Esophagus muscularis mucosa (tissue), 4 donors: ENCODE data around the gene TENM3. TPM values are rescaled to one million over a fixed set of nuclear protein-coding genes. Genes with fewer than 3 reads are reported as not detected.

Source experiments
- DNase-seq: peaks from one replicate; pipeline ENCODE4 v3.0.0-alpha.2; 2017; ENCODE audit errors: extremely low spot score
- H3K27ac ChIP-seq, 4 donors: fragments of 200-600 bp; sonication (generic); replicated peaks in 1 of 4; 1 replicate in 3 of 4; 2 replicates in 1 of 4; pipeline ENCODE4 v1.5.1; 2016 to 2019; ENCODE audit warnings: mild to moderate bottlenecking in 1 of 4
- H3K27me3 ChIP-seq, 4 donors: fragments of 200-600 bp; sonication (generic); one replicate each; pipeline versions ENCODE4 v1.5.1 to v1.6.0; 2016 to 2019
- H3K36me3 ChIP-seq, 4 donors: fragments of 200-600 bp; sonication (generic); one replicate each; pipeline ENCODE4 v1.5.1; 2016 to 2019
- H3K4me1 ChIP-seq, 4 donors: fragments of 200-600 bp; sonication (generic); one replicate each; pipeline ENCODE4 v1.5.1; 2016 to 2019
- H3K4me3 ChIP-seq, 4 donors: fragments of 200-600 bp; sonication (generic); 1 replicate in 2 of 4; 2 replicates in 2 of 4; pipeline ENCODE4 v1.5.1; 2016 to 2019; ENCODE audit warnings: mild to moderate bottlenecking in 4 of 4, moderate library complexity in 1 of 4
- H3K9me3 ChIP-seq, 4 donors: fragments of 200-600 bp; sonication (generic); 1 replicate in 3 of 4; 2 replicates in 1 of 4; pipeline ENCODE4 v1.5.1; 2016 to 2019
- EP300 ChIP-seq: sonication (generic); formaldehyde crosslinking; IDR thresholded peaks from one replicate; pipeline ENCODE4 v1.6.1; 2017; ENCODE audit warnings: antibody characterized with exemption
- POLR2A ChIP-seq: fragments of 450-650 bp; IDR thresholded peaks from one replicate; pipeline ENCODE4 v1.6.1; 2017; ENCODE audit warnings: antibody characterized with exemption, moderate library complexity, mild to moderate bottlenecking, low read depth
- POLR2AphosphoS5 ChIP-seq, 2 donors: sonication (generic); formaldehyde crosslinking; IDR thresholded peaks; one replicate each; pipeline ENCODE4 v1.6.1; 2017; ENCODE audit warnings: antibody characterized with exemption in 2 of 2
- WGBS: methylation state at CpG from one replicate; pipeline ENCODE4 v1.1.5; 2018; 5-methylcytosine and 5-hydroxymethylcytosine counted together
- intact Hi-C: fragments of 100-400 bp; cut with DNase I; formaldehyde crosslinking; loops from one replicate; pipeline ENCODE4 v1.15.1; 2023
- total RNA-seq, 4 donors: library from RNA; depleted of rRNA; stranded (reverse); fragments of >200 nt; gene quantifications; one replicate each; pipeline versions ENCODE4 v1.1.0 to v1.2.1, GENCODE V29; 2016
- TF ChIP-seq, protein P1 (sequence below), 3 experiments: fragments of 200-600 bp in 2 of 3; fragments of 450-650 bp in 1 of 3; sonication (generic) in 2 of 3; IDR thresholded peaks; one replicate each; pipeline ENCODE4 v1.5.1; 2017 to 2019; ENCODE audit warnings: antibody characterized with exemption in 3 of 3, mild to moderate bottlenecking in 2 of 3, moderate library complexity in 1 of 3

TENM3 gene
- total RNA-seq, 4 donors from 2014 or later, result 16.2 to 30.5 (median 28.3) TPM

- H3K36me3 ChIP-seq, result no peaks in the 10 kb centered on the region
- intact Hi-C loops, result no loop called here
- no peak overlapping the region for H3K4me3 ChIP-seq
- 94% methylated on average over 5 of the region's 8 CpGs for WGBS
- no peaks in the 10 kb centered on the region for H3K4me1 ChIP-seq
- no peak overlapping the region for H3K27ac ChIP-seq
- no peak for DNase-seq
- H3K9me3 ChIP-seq, result no peaks in the 10 kb centered on the region
- TF ChIP-seq, protein P1, sequence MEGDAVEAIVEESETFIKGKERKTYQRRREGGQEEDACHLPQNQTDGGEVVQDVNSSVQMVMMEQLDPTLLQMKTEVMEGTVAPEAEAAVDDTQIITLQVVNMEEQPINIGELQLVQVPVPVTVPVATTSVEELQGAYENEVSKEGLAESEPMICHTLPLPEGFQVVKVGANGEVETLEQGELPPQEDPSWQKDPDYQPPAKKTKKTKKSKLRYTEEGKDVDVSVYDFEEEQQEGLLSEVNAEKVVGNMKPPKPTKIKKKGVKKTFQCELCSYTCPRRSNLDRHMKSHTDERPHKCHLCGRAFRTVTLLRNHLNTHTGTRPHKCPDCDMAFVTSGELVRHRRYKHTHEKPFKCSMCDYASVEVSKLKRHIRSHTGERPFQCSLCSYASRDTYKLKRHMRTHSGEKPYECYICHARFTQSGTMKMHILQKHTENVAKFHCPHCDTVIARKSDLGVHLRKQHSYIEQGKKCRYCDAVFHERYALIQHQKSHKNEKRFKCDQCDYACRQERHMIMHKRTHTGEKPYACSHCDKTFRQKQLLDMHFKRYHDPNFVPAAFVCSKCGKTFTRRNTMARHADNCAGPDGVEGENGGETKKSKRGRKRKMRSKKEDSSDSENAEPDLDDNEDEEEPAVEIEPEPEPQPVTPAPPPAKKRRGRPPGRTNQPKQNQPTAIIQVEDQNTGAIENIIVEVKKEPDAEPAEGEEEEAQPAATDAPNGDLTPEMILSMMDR (IDR thresholded peaks at IDR 0.05), result no peak
- TF ChIP-seq EP300 (no peak), POLR2AphosphoS5 (IDR thresholded peaks at IDR 0.05) (no peak), POLR2A (no peak)
- H3K27me3 ChIP-seq, result no peaks in the 10 kb centered on the region
Measured at GRCh38 chr4:182291175-182291574, 48.0 kb downstream of the TENM3 start.

- WGBS, result 78% methylated on average over 11 of the region's 11 CpGs
Measured at GRCh38 chr4:182291597-182292270, 48.5 kb downstream of the TENM3 start.

GRCh38 chr4:182292612-182293011 is 49.4 kb downstream of the TENM3 start:
- Histone ChIP-seq H3K27me3 (no peaks in the 10 kb centered on the region), H3K27ac (no peak overlapping the region), H3K4me1 (no peaks in the 10 kb centered on the region), H3K36me3 (no peaks in the 10 kb centered on the region), H3K4me3 (no peak overlapping the region), H3K9me3 (no peaks in the 10 kb centered on the region)
- 70% methylated on average over 4 of the region's 4 CpGs for WGBS
- intact Hi-C loops, result no loop called here
- no peak for DNase-seq
- TF ChIP-seq EP300 (no peak), POLR2AphosphoS5 (IDR thresholded peaks at IDR 0.05) (no peak), POLR2A (no peak)
- TF ChIP-seq, protein P1 (IDR thresholded peaks at IDR 0.05), result no peak

More at GRCh38 chr4:182291597-182292270, 48.5 kb downstream of the TENM3 start:
- H3K4me3 ChIP-seq, result no peak overlapping the region
- H3K27ac ChIP-seq, result no peak overlapping the region
- H3K27me3 ChIP-seq, result no peaks in the 10 kb centered on the region
- no peak for DNase-seq
- H3K4me1 ChIP-seq, result no peaks in the 10 kb centered on the region
- TF ChIP-seq, protein P1 (IDR thresholded peaks at IDR 0.05), result no peak
- TF ChIP-seq EP300 (no peak), POLR2AphosphoS5 (IDR thresholded peaks at IDR 0.05) (no peak), POLR2A (no peak)
- intact Hi-C loops, result no loop called here
- H3K36me3 ChIP-seq, result no peaks in the 10 kb centered on the region
- no peaks in the 10 kb centered on the region for H3K9me3 ChIP-seq

GRCh38 chr4:182293691-182294255 is 50.6 kb downstream of the TENM3 start:
- WGBS, result 81% methylated on average over 14 of the region's 14 CpGs
- H3K9me3 ChIP-seq, result no peaks in the 10 kb centered on the region
- TF ChIP-seq, protein P1 (IDR thresholded peaks at IDR 0.05), result no peak
- no peak for TF ChIP-seq POLR2AphosphoS5 (IDR thresholded peaks at IDR 0.05)
- intact Hi-C loops, result no loop called here
- H3K4me1 ChIP-seq, result no peaks in the 10 kb centered on the region
- no peak overlapping the region for H3K4me3 ChIP-seq
- H3K27me3 ChIP-seq, result no peaks in the 10 kb centered on the region
- no peak for DNase-seq
- no peak overlapping the region for H3K27ac ChIP-seq
- H3K36me3 ChIP-seq, result no peaks in the 10 kb centered on the region
